Measurements from ENCODE around the gene GLI3.

Gene GLI3

GRCh38 chr7:42006801-42007513 is 230.1 kb downstream of the GLI3 start:
- Histone ChIP-seq H3K27me3 (ENCODE audit: insufficient read depth, insufficient read length) (no peaks in the 10 kb centered on the region), H3K9ac (ENCODE audit: insufficient read length, low read depth) (no peak overlapping the region), H3K9me3 (ENCODE audit: insufficient read depth, low read length) (no peaks in the 10 kb centered on the region), H3K36me3 (ENCODE audit: insufficient read depth, insufficient read length, low read length) (peaks cover 22% of the 10 kb centered on the region), H3K4me3 (ENCODE audit: insufficient read length, low read depth) (no peak overlapping the region), H3K4me1 (ENCODE audit: insufficient read depth, insufficient read length) (no peaks in the 10 kb centered on the region)
- TF ChIP-seq SUZ12 (IDR thresholded peaks at IDR 0.05; ENCODE audit: extremely low read depth, insufficient read depth, insufficient read length), result no peak
- DNase-seq (ENCODE audit: low read depth, low spot score), result no peak

DNA sequence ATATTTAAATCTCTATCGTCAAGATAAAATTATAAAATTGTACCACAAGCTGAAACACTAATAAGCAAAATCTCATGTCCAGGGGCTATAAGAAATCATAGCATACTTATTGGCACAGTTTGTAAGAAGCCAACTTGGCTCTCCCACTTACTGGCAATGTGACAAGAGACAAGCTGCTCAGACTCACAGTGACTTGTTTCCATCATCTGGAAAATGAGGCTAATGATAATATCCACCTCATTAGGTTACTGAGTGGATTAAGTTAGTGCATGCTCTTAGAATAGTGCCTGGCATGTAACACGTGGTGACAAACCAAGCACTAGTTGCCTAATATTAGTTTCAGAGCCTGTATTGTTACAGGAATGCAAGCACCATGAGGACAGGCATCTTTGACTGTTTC is 234.4 kb downstream of the GLI3 start:
- no peaks in the 10 kb centered on the region for H3K9me3 ChIP-seq (ENCODE audit: insufficient read depth, low read length)
- H3K4me3 ChIP-seq (ENCODE audit: insufficient read length, low read depth), result no peak overlapping the region
- DNase-seq (ENCODE audit: low read depth, low spot score), result no peak
- H3K4me1 ChIP-seq (ENCODE audit: insufficient read depth, insufficient read length), result no peaks in the 10 kb centered on the region
- H3K36me3 ChIP-seq (ENCODE audit: insufficient read depth, insufficient read length, low read length), result peaks cover 11% of the 10 kb centered on the region
- no peak for TF ChIP-seq YY1 (IDR thresholded peaks at IDR 0.05; ENCODE audit: insufficient read depth, insufficient read length)
- TF ChIP-seq SUZ12 (IDR thresholded peaks at IDR 0.05; ENCODE audit: extremely low read depth, insufficient read depth, insufficient read length), result no peak
- TF ChIP-seq ZNF274 (IDR thresholded peaks at IDR 0.05; ENCODE audit: low read depth, low read length), result no peak
- no peak overlapping the region for H3K9ac ChIP-seq (ENCODE audit: insufficient read length, low read depth)
- H3K27me3 ChIP-seq (ENCODE audit: insufficient read depth, insufficient read length), result no peaks in the 10 kb centered on the region

DNA sequence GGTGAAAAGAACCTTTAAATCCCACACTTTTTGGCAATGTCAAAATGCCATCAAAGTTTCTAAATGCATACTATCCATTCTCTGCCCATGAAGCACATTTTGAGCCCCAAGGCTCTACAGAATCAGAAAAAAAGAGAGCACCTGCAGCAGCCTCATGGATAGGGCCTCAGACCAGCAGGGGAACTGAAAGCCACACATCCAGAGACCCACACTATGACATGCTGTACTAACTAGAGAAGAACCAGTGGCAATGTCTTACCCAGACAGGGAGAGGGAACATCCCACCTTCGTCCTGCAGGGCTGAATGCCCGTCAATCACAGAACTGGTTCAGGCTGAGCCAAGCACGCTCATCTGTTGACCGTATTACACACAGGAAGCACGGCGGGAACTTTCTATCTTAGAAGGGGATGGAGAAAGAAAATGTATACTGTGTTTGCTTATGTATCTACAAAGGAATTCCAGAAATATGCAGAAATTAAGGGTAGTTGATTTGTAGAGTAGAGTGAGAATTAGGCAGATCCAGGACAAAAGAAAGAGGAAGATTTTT is 237.2 kb downstream of the GLI3 start:
- Histone ChIP-seq H3K36me3 (ENCODE audit: insufficient read depth, insufficient read length, low read length) (peaks cover 10% of the 10 kb centered on the region), H3K4me3 (ENCODE audit: insufficient read length, low read depth) (no peak overlapping the region), H3K9me3 (ENCODE audit: insufficient read depth, low read length) (no peaks in the 10 kb centered on the region), H3K9ac (ENCODE audit: insufficient read length, low read depth) (no peak overlapping the region), H3K4me1 (ENCODE audit: insufficient read depth, insufficient read length) (no peaks in the 10 kb centered on the region), H3K27me3 (ENCODE audit: insufficient read depth, insufficient read length) (no peaks in the 10 kb centered on the region)
- DNase-seq (ENCODE audit: low read depth, low spot score), result no peak
- TF ChIP-seq YY1 (IDR thresholded peaks at IDR 0.05; ENCODE audit: insufficient read depth, insufficient read length) (no peak), ZNF274 (IDR thresholded peaks at IDR 0.05; ENCODE audit: low read depth, low read length) (no peak), SUZ12 (IDR thresholded peaks at IDR 0.05; ENCODE audit: extremely low read depth, insufficient read depth, insufficient read length) (no peak)

DNA sequence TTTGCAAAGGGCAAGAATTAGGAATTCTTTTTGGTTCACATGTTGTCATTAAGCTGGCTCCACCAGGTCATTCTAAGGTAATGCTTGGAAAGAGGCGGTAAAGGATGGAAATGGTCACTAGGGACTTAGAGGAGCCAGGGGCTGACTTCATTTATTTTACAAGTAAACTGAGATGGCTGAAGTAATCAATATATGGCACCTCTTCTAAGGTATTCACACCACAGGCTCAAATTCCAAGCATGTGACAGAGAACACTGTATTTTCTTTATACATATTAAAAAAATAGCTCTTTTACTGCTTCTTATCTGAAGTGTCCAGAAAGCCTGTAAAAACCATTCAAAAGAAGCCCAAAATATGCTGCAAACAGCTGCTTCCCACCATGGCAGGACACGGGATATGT is 239.0 kb downstream of the GLI3 start:
- no peaks in the 10 kb centered on the region for H3K27me3 ChIP-seq (ENCODE audit: insufficient read depth, insufficient read length)
- H3K36me3 ChIP-seq (ENCODE audit: insufficient read depth, insufficient read length, low read length), result peaks cover 10% of the 10 kb centered on the region
- H3K9me3 ChIP-seq (ENCODE audit: insufficient read depth, low read length), result no peaks in the 10 kb centered on the region
- H3K4me1 ChIP-seq (ENCODE audit: insufficient read depth, insufficient read length), result no peaks in the 10 kb centered on the region
- H3K9ac ChIP-seq (ENCODE audit: insufficient read length, low read depth), result no peak overlapping the region
- no peak for TF ChIP-seq SUZ12 (IDR thresholded peaks at IDR 0.05; ENCODE audit: extremely low read depth, insufficient read depth, insufficient read length)
- no peak for TF ChIP-seq YY1 (IDR thresholded peaks at IDR 0.05; ENCODE audit: insufficient read depth, insufficient read length)
- no peak for TF ChIP-seq ZNF274 (IDR thresholded peaks at IDR 0.05; ENCODE audit: low read depth, low read length)
- DNase-seq (ENCODE audit: low read depth, low spot score), result no peak
- H3K4me3 ChIP-seq (ENCODE audit: insufficient read length, low read depth), result no peak overlapping the region

DNA sequence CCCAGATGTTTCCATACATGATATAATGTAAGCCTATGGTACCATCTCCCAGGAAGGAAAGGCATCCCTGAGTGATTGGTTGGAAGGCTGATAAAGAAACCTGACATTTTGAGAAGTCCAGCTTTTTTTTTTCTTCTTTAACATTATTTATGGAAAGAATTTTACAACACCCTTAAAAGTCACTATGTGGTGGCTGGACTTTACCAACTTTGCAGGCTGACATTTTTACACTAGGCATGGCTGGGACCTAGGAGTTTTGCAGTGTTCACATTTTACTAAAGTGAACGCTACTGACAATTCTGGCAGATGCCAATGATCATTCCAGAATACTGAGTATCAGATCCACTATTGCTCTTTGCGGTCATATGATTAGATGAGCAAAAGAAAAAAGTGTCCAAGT is 239.9 kb downstream of the GLI3 start:
- no peak for DNase-seq (ENCODE audit: low read depth, low spot score)
- no peaks in the 10 kb centered on the region for H3K9me3 ChIP-seq (ENCODE audit: insufficient read depth, low read length)
- H3K36me3 ChIP-seq (ENCODE audit: insufficient read depth, insufficient read length, low read length), result peaks cover 10% of the 10 kb centered on the region
- H3K4me3 ChIP-seq (ENCODE audit: insufficient read length, low read depth), result no peak overlapping the region
- TF ChIP-seq ZNF274 (IDR thresholded peaks at IDR 0.05; ENCODE audit: low read depth, low read length) (no peak), YY1 (IDR thresholded peaks at IDR 0.05; ENCODE audit: insufficient read depth, insufficient read length) (no peak)
- no peaks in the 10 kb centered on the region for H3K27me3 ChIP-seq (ENCODE audit: insufficient read depth, insufficient read length)
- no peaks in the 10 kb centered on the region for H3K4me1 ChIP-seq (ENCODE audit: insufficient read depth, insufficient read length)
- no peak overlapping the region for H3K9ac ChIP-seq (ENCODE audit: insufficient read length, low read depth)

- no peak for DNase-seq (ENCODE audit: low read depth, low spot score)
- TF ChIP-seq SUZ12 (IDR thresholded peaks at IDR 0.05; ENCODE audit: extremely low read depth, insufficient read depth, insufficient read length) (no peak), YY1 (IDR thresholded peaks at IDR 0.05; ENCODE audit: insufficient read depth, insufficient read length) (no peak), ZNF274 (IDR thresholded peaks at IDR 0.05; ENCODE audit: low read depth, low read length) (no peak)
- no peaks in the 10 kb centered on the region for H3K4me1 ChIP-seq (ENCODE audit: insufficient read depth, insufficient read length)
These were observed 240.5 kb downstream of the GLI3 start for GRCh38 chr7:41996381-41997035.

DNA sequence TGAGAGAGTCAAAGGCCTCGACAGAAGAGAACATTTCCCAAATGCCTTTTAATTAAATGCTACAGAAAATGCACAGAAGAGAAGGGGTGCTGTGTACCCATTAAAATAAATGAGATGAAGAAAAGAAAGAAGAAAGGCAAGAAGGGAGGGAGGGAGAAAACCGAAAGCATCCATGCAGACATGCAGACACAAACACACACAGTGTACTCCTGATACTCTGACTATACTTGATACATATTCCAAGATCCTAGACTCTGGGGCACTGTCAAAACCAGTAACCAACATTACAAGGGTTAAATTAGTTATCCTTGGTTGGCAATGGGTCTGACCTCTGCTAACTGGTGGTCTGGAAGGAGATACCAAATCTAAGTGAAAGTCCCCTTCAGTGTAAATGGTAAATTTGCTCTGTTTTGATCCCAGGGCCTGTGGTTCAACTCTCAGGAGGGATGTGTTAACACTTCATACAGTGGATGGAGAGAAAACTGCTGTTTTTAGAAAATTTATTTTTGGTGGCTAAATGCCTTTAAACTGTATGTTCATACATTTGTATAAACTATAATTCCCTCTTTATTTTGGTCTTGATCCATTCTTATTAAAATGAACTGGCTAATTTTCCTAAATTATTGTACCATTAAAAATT is 241.3 kb downstream of the GLI3 start:
- H3K9me3 ChIP-seq (ENCODE audit: insufficient read depth, low read length), result no peaks in the 10 kb centered on the region
- TF ChIP-seq SUZ12 (IDR thresholded peaks at IDR 0.05; ENCODE audit: extremely low read depth, insufficient read depth, insufficient read length) (no peak), ZNF274 (IDR thresholded peaks at IDR 0.05; ENCODE audit: low read depth, low read length) (no peak), YY1 (IDR thresholded peaks at IDR 0.05; ENCODE audit: insufficient read depth, insufficient read length) (no peak)
- no peaks in the 10 kb centered on the region for H3K27me3 ChIP-seq (ENCODE audit: insufficient read depth, insufficient read length)
- no peak overlapping the region for H3K4me3 ChIP-seq (ENCODE audit: insufficient read length, low read depth)
- DNase-seq (ENCODE audit: low read depth, low spot score), result no peak
- H3K9ac ChIP-seq (ENCODE audit: insufficient read length, low read depth), result no peak overlapping the region
- peaks cover 10% of the 10 kb centered on the region for H3K36me3 ChIP-seq (ENCODE audit: insufficient read depth, insufficient read length, low read length)
- H3K4me1 ChIP-seq (ENCODE audit: insufficient read depth, insufficient read length), result no peaks in the 10 kb centered on the region

More at GRCh38 chr7:41996381-41997035, 240.5 kb downstream of the GLI3 start:
- Histone ChIP-seq H3K27me3 (ENCODE audit: insufficient read depth, insufficient read length) (no peaks in the 10 kb centered on the region), H3K9ac (ENCODE audit: insufficient read length, low read depth) (no peak overlapping the region), H3K4me3 (ENCODE audit: insufficient read length, low read depth) (no peak overlapping the region), H3K36me3 (ENCODE audit: insufficient read depth, insufficient read length, low read length) (peaks cover 10% of the 10 kb centered on the region), H3K9me3 (ENCODE audit: insufficient read depth, low read length) (no peaks in the 10 kb centered on the region)
